Measurements from ENCODE around the gene TMEM151B. TPM values are rescaled to one million over a fixed set of nuclear protein-coding genes. Genes with fewer than 3 reads are reported as not detected.
"Not testable (repeated sequence)": the region's sequence is repeated elsewhere in the genome, so short reads cannot be mapped to it uniquely, and the experiment has no call there.

TMEM151B gene
- total RNA-seq, 1 donor from 2014 or later, result not detected

- peaks cover 6% of the 10 kb centered on the region for H3K27me3 ChIP-seq (ENCODE audit: low read depth)
- TF ChIP-seq CTCF (IDR thresholded peaks at IDR 0.05), result no peak
- no peak for ATAC-seq
- no peak overlapping the region for H3K27ac ChIP-seq
- no peaks in the 10 kb centered on the region for H3K9me3 ChIP-seq
- DNase-seq, result no peak
- intact Hi-C loops (cut with DNase I), result no loop called here
- no peaks in the 10 kb centered on the region for H3K4me1 ChIP-seq
- H3K36me3 ChIP-seq, result no peaks in the 10 kb centered on the region
- H3K4me3 ChIP-seq, result no peak overlapping the region
Observed at GRCh38 chr6:44327760-44328159, 57.5 kb downstream of the TMEM151B start.

GRCh38 chr6:44328203-44328602, 58.0 kb downstream of the TMEM151B start:
- ATAC-seq; DNase-seq; intact Hi-C loops (cut with DNase I); H3K36me3 ChIP-seq; H3K27me3 ChIP-seq (ENCODE audit: low read depth); H3K4me1 ChIP-seq; H3K9me3 ChIP-seq; H3K4me3 ChIP-seq; H3K27ac ChIP-seq: not testable (repeated sequence)

- intact Hi-C loops (cut with DNase I), result no loop called here
- Histone ChIP-seq H3K9me3 (no peaks in the 10 kb centered on the region), H3K27ac (no peak overlapping the region), H3K4me3 (no peak overlapping the region), H3K27me3 (ENCODE audit: low read depth) (peaks cover 8% of the 10 kb centered on the region), H3K4me1 (no peaks in the 10 kb centered on the region), H3K36me3 (no peaks in the 10 kb centered on the region)
- ATAC-seq (no peak), DNase-seq (no peak)
- TF ChIP-seq CTCF (IDR thresholded peaks at IDR 0.05), result no peak
Observed at GRCh38 chr6:44329858-44330257, 59.6 kb downstream of the TMEM151B start.

GRCh38 chr6:44332585-44332984, 62.3 kb downstream of the TMEM151B start:
- Histone ChIP-seq H3K27me3 (ENCODE audit: low read depth) (peaks cover 8% of the 10 kb centered on the region), H3K36me3 (no peaks in the 10 kb centered on the region), H3K27ac (no peak overlapping the region), H3K4me3 (no peak overlapping the region), H3K4me1 (no peaks in the 10 kb centered on the region), H3K9me3 (no peaks in the 10 kb centered on the region)
- ATAC-seq (peak in 1 of 2 donors; percentile 52), DNase-seq (no peak)
- intact Hi-C loops (cut with DNase I), result no loop called here
- no peak for TF ChIP-seq CTCF (IDR thresholded peaks at IDR 0.05)

GRCh38 chr6:44333273-44333919, 63.1 kb downstream of the TMEM151B start:
- intact Hi-C loops (cut with DNase I), result no loop called here
- ATAC-seq, result peak; percentile 39 to 45
- no peak for DNase-seq

More at GRCh38 chr6:44333273-44333919, 63.1 kb downstream of the TMEM151B start:
- no peak for TF ChIP-seq CTCF (IDR thresholded peaks at IDR 0.05)
- Histone ChIP-seq H3K36me3 (no peaks in the 10 kb centered on the region), H3K27ac (no peak overlapping the region), H3K4me3 (no peak overlapping the region), H3K27me3 (ENCODE audit: low read depth) (peaks cover 8% of the 10 kb centered on the region), H3K9me3 (no peaks in the 10 kb centered on the region), H3K4me1 (no peaks in the 10 kb centered on the region)

Measured in lower lobe of right lung (tissue), 2 donors.